HL-60 (cell line): Measurements from ENCODE around the gene C6orf52.

ENCODE experiments used
- DNase-seq, 2 experiments: peaks; one replicate each; pipeline ENCODE4 v3.0.0-alpha.2; 2010 to 2020; ENCODE audit warnings: low read depth in 1 of 2, low spot score in 1 of 2
- H3K27ac ChIP-seq: fragments of 250-450 bp; sonication (Bioruptor Pico); replicated peaks from 2 replicates; pipeline ENCODE4 v1.5.1; 2020; ENCODE audit warnings: mild to moderate bottlenecking, moderate library complexity
- H3K27me3 ChIP-seq: fragments of 250-450 bp; sonication (Bioruptor Pico); 2 replicates; pipeline ENCODE4 v1.5.1; 2021; ENCODE audit warnings: mild to moderate bottlenecking, moderate library complexity; ENCODE audit not compliant: insufficient read depth, poor library complexity, severe bottlenecking
- H3K4me3 ChIP-seq: replicated peaks from 2 replicates; pipeline ENCODE4 v1.5.1; 2011; ENCODE audit warnings: mild to moderate bottlenecking, control low read depth, low read length; ENCODE audit not compliant: insufficient read depth
- CTCF ChIP-seq: IDR thresholded peaks from one replicate; pipeline ENCODE4 v1.5.1; 2011; ENCODE audit warnings: low read length, control low read depth, inconsistent platforms; ENCODE audit not compliant: insufficient read depth
- GABPA ChIP-seq: IDR thresholded peaks from 2 replicates; pipeline ENCODE4 v1.6.1; 2012; ENCODE audit warnings: low read depth
- POLR2AphosphoS5 ChIP-seq: IDR thresholded peaks from 2 replicates; pipeline ENCODE4 v1.6.1; 2012; ENCODE audit warnings: low read depth
- REST ChIP-seq: IDR thresholded peaks from 2 replicates; pipeline ENCODE4 v1.6.1; 2012; ENCODE audit warnings: low read depth; ENCODE audit not compliant: insufficient replicate concordance
- SPI1 ChIP-seq: IDR thresholded peaks from 2 replicates; pipeline ENCODE4 v1.6.1; 2012; ENCODE audit warnings: low read depth, mild to moderate bottlenecking, borderline replicate concordance

Gene C6orf52

GRCh38 chr6:10655508-10656055 is 38.8 kb downstream of the C6orf52 start:
- no peak overlapping the region for H3K4me3 ChIP-seq
- DNase-seq = peak in 1 of 2 experiments; percentile 3
- no peak overlapping the region for H3K27ac ChIP-seq
- no peaks in the 10 kb centered on the region for H3K27me3 ChIP-seq
- TF ChIP-seq CTCF = no peak

- no peak for TF ChIP-seq CTCF
- TF ChIP-seq SPI1 = no peak
- no peak for TF ChIP-seq REST
- no peak for TF ChIP-seq POLR2AphosphoS5
- no peak for TF ChIP-seq GABPA
- H3K27ac ChIP-seq = peak overlapping the region; percentile 74
- no peak overlapping the region for H3K4me3 ChIP-seq
- H3K27me3 ChIP-seq = no peaks in the 10 kb centered on the region
- DNase-seq = no peak
Observed at GRCh38 chr6:10644225-10644624, 50.2 kb downstream of the C6orf52 start.

- peak; percentile 100 for TF ChIP-seq SPI1
- no peak for TF ChIP-seq REST
- peak; percentile 74 for TF ChIP-seq POLR2AphosphoS5
- TF ChIP-seq GABPA = peak; percentile 45; the same call in 1 of the 2 replicates
- TF ChIP-seq CTCF = no peak
- H3K27ac ChIP-seq = peak overlapping the region; percentile 74
- peak; percentile 77 to 79 for DNase-seq
- H3K27me3 ChIP-seq = no peaks in the 10 kb centered on the region
- H3K4me3 ChIP-seq = no peak overlapping the region
Observed at GRCh38 chr6:10643201-10643651, 51.2 kb downstream of the C6orf52 start.

GRCh38 chr6:10641528-10641927 is 52.9 kb downstream of the C6orf52 start:
- Histone ChIP-seq H3K4me3 (no peak overlapping the region), H3K27ac (no peak overlapping the region), H3K27me3 (no peaks in the 10 kb centered on the region)
- no peak for DNase-seq
- TF ChIP-seq CTCF (no peak), POLR2AphosphoS5 (no peak), GABPA (no peak), REST (no peak), SPI1 (no peak)
